ENCODE data around the gene C1S.

DNA sequence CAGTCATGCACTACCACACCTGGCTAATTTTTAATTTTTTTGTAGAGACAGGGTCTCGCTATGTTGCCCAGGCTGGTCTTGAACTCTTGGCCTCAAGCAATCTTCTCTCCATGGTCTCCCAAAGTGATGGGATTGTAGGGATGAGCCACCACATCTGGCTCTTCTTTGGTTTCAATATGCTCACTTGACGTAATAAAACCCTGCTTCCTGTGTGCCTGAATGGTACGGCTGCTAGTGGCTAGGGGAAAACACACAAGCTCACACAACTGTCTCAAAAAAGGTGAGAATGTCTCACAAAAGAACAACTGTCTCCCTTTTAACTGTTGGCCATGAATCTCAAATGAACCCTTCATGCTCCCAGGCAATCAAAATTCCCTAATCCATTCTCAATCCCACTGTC lies 15.0 kb downstream of the C1S start:
- TF ChIP-seq, protein P1, sequence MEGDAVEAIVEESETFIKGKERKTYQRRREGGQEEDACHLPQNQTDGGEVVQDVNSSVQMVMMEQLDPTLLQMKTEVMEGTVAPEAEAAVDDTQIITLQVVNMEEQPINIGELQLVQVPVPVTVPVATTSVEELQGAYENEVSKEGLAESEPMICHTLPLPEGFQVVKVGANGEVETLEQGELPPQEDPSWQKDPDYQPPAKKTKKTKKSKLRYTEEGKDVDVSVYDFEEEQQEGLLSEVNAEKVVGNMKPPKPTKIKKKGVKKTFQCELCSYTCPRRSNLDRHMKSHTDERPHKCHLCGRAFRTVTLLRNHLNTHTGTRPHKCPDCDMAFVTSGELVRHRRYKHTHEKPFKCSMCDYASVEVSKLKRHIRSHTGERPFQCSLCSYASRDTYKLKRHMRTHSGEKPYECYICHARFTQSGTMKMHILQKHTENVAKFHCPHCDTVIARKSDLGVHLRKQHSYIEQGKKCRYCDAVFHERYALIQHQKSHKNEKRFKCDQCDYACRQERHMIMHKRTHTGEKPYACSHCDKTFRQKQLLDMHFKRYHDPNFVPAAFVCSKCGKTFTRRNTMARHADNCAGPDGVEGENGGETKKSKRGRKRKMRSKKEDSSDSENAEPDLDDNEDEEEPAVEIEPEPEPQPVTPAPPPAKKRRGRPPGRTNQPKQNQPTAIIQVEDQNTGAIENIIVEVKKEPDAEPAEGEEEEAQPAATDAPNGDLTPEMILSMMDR (IDR thresholded peaks at IDR 0.05), result no peak
- TF ChIP-seq POLR2A (IDR thresholded peaks at IDR 0.05), result no peak

Data from lower leg skin (tissue), 3 donors.